CD4-positive, alpha-beta T cell treated with Interleukin-21 for 1 hour (primary cell): Measurements from ENCODE around the gene ZNFX1.
"Not testable (repeated sequence)": the region's sequence is repeated elsewhere in the genome, so short reads cannot be mapped to it uniquely, and the experiment has no call there.

Experiments
- DNase-seq: peaks from one replicate; pipeline ENCODE4 v3.0.0-alpha.2; 2020

ZNFX1 gene

GRCh38 chr20:49245921-49246740 lies 31.7 kb downstream of the ZNFX1 start:
- peak; percentile 45 for DNase-seq

GRCh38 chr20:49237531-49237930 lies 40.3 kb downstream of the ZNFX1 start:
- DNase-seq = no peak

- DNase-seq = no peak
These were observed 41.6 kb downstream of the ZNFX1 start for GRCh38 chr20:49236301-49236700.

- no peak for DNase-seq
These were observed 43.0 kb downstream of the ZNFX1 start for GRCh38 chr20:49234831-49235230.

- DNase-seq = no peak
These were observed 44.6 kb downstream of the ZNFX1 start for GRCh38 chr20:49233226-49233625.

- no peak for DNase-seq
These were observed 46.4 kb downstream of the ZNFX1 start for GRCh38 chr20:49231471-49231870.

- DNase-seq = no peak
These were observed 47.2 kb downstream of the ZNFX1 start for GRCh38 chr20:49230561-49231133.

- no peak for DNase-seq
These were observed 47.8 kb downstream of the ZNFX1 start for GRCh38 chr20:49230021-49230420.

GRCh38 chr20:49229381-49229780 lies 48.5 kb downstream of the ZNFX1 start:
- DNase-seq = no peak

GRCh38 chr20:49228676-49229075 lies 49.2 kb downstream of the ZNFX1 start:
- DNase-seq = no peak

GRCh38 chr20:49225896-49226295 lies 52.0 kb downstream of the ZNFX1 start:
- DNase-seq = no peak

- DNase-seq = no peak
These were observed 57.7 kb downstream of the ZNFX1 start for GRCh38 chr20:49219924-49220831.

GRCh38 chr20:49219091-49219923 lies 58.5 kb downstream of the ZNFX1 start, which contains the start of gene DDX27:
Gene DDX27 (plus strand): TSS chr20:49219416. CDS start chr20:49219449, 33 bp downstream.
- DNase-seq = peak; percentile 98

GRCh38 chr20:49218739-49219090 lies 59.1 kb downstream of the ZNFX1 start:
- DNase-seq = not testable (repeated sequence)

GRCh38 chr20:49216991-49217578 lies 60.8 kb downstream of the ZNFX1 start:
- peak; percentile 91 for DNase-seq

GRCh38 chr20:49215232-49215631 lies 62.6 kb downstream of the ZNFX1 start:
- no peak for DNase-seq

GRCh38 chr20:49214571-49214970 lies 63.3 kb downstream of the ZNFX1 start:
- no peak for DNase-seq

- no peak for DNase-seq
These were observed 67.1 kb downstream of the ZNFX1 start for GRCh38 chr20:49210757-49211110.

GRCh38 chr20:49210101-49210756 lies 67.6 kb downstream of the ZNFX1 start:
- no peak for DNase-seq

GRCh38 chr20:49207076-49207475 lies 70.8 kb downstream of the ZNFX1 start:
- DNase-seq = no peak

- DNase-seq = no peak
These were observed 74.1 kb downstream of the ZNFX1 start for GRCh38 chr20:49203746-49204145.

GRCh38 chr20:49203011-49203410 lies 74.8 kb downstream of the ZNFX1 start:
- DNase-seq = no peak
